GM21825 (cell line): ENCODE data around the gene TMEM238L.

ENCODE experiments used
- ATAC-seq: cut with Tn5 transposase; IDR thresholded peaks from one replicate; pipeline ENCODE4 v1.9.1; 2021; ENCODE audit warnings: mild to moderate bottlenecking, moderate library complexity; ENCODE audit not compliant: unreplicated experiment

TMEM238L gene

DNA sequence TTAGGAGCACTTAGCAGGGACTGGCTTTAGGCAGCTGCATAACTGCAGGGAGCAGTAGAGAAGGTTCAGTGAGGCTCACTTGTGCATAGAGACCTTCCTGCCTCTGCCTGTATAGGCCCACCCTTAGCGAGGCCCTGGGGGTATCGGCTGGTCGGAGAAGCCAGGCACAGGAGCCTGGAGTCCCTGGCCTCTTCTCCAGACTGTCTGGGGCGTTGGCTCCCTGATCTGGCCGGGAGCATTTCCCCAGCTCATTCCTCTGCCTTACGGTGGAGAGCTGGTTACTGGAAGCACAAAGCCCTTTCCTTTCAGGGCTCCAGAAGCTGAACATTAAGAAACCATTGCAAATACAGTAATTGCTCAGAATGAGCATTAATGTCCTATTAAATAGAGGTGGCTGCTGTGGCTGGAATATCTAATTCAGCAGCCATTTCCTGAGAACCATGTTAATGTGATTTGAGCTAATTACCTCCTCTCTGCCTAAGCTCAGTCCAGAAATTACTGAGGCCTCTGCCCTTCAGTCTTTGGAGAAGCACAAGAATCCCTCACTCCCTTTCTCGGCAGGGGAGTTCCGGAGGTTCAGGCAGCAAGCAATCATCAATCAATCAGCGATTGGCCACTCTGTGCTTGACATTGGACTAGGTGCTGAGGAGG, 55.2 kb downstream of the TMEM238L start:
- ATAC-seq = no peak

DNA sequence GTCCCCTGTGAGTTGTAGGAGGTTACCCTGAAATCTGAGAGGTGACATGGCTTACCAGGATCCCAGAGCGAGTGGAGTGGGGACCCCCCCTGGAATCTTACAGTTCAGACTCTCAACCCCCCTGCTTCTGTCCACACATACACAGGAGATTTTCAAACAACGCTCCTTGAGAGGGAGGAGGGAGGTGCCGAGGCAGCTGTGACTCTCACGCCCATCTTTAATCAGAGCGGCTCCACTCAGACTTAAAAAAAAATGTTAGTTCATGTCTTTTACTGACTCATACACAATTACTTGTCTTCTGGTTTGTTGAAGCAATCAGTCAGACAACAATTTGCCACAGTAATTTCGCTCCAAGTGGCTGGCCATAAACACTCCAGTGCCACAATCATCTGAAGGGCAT, 58.7 kb downstream of the TMEM238L start:
- no peak for ATAC-seq
